VCaP (cell line): Measurements from ENCODE around the gene NUP93.

Source experiments
- H3K27ac ChIP-seq: fragments of 450-650 bp; 2 replicates; pipeline ENCODE4 v1.5.1; 2017
- TF ChIP-seq, protein P1 (sequence below): fragments of 450-650 bp; conservative IDR thresholded peaks from 2 replicates; pipeline ENCODE4 v1.5.1; 2017; ENCODE audit warnings: mild to moderate bottlenecking, moderate library complexity

The NUP93 gene

DNA sequence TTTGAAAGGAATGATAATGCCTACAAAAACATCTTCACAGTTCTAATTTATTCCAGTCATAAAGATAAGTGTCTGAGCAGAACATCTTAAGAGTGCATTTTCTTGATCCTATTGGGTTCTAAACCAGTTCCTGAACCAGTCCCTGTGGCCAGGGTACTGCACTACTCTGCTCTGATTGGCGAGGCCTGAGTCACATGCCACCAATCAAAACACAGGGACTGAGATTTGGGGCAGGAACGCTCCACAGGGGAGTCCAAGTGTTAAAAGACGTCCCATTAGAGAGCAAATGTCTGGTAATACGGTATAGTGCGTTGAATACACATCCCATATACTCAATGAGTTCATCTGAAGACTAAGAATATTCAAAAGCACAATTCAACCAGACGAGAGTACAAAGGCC, 3.0 kb upstream of the NUP93 start:
- no peak overlapping the region for H3K27ac ChIP-seq
- TF ChIP-seq, protein P1, sequence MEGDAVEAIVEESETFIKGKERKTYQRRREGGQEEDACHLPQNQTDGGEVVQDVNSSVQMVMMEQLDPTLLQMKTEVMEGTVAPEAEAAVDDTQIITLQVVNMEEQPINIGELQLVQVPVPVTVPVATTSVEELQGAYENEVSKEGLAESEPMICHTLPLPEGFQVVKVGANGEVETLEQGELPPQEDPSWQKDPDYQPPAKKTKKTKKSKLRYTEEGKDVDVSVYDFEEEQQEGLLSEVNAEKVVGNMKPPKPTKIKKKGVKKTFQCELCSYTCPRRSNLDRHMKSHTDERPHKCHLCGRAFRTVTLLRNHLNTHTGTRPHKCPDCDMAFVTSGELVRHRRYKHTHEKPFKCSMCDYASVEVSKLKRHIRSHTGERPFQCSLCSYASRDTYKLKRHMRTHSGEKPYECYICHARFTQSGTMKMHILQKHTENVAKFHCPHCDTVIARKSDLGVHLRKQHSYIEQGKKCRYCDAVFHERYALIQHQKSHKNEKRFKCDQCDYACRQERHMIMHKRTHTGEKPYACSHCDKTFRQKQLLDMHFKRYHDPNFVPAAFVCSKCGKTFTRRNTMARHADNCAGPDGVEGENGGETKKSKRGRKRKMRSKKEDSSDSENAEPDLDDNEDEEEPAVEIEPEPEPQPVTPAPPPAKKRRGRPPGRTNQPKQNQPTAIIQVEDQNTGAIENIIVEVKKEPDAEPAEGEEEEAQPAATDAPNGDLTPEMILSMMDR: no peak

DNA sequence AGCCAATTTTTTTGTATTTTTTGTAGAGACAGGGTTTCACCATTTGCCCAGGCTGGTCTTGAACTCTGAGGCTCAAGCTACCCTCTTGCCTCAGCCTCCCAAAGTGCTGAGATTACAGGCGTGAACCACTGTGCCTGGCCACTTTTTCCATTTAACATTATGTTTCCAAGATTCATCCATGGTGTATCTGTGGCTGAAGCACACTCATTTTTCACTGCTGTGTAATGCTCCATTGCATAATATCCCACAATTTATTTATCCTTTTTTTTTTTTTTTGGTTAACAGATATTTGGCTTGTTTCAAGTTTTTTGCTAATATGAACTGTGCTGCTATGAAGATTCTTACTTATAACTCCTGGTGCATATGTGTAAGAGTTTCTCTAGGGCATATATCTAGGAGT, 1.9 kb upstream of the NUP93 start:
- H3K27ac ChIP-seq: no peak overlapping the region
- TF ChIP-seq, protein P1: no peak

DNA sequence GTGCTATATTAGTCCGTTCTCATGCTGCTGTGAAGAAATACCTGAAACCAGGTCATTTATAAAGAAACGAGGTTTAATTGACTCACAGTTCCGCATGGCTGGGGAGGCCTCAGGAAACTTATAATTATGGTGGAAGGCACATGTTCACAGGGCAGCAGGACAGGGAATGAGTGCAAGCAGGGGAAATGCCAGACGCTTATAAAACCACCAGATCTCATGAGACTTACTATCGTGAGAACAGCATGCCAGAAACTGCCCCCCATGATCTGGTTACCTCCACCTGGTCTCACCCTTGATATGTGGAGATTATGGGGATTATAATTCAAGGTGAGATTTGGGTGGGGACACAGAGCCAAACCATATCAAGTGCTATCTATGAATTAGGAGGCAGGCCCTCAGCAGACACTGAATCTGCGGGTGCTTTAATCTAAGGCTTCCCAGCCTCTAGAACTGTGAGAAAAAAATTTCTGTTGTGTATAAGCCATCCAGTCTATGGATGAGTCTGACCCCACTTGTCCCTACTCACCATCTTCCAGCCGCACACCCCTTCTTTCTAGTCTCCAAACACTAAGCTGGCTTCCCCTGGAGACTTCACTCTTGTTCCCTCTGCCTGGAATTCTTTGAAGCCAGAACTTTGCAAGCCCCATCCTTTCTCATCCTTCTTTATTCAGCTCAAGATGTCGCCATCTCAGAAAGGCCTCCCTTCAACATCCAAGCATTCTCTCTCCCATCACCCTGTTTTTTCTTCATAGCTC, 772 bp upstream of the NUP93 start:
- peak overlapping the region; percentile 65 for H3K27ac ChIP-seq
- TF ChIP-seq, protein P1: no peak

DNA sequence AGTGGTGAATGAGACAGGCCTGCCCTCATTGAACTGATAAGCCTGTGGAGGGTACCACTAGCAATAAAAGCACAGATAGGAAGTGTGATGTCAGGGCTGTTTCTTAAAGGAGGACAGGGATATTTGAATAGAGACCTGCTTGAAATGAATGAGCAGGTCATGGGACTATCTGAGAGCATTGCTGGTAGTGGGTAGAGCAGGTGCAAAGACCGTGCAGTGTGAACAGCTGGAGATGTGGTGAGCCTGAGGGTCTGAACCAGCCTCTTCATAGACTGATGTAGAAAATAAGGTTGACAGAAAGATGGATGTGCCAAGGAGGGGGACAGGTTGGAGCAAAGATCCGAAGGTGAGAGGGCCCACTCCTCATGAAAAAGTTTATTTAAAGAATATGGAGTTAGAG, 2.4 kb downstream of the NUP93 start:
- H3K27ac ChIP-seq: no peak overlapping the region
- TF ChIP-seq, protein P1: no peak

DNA sequence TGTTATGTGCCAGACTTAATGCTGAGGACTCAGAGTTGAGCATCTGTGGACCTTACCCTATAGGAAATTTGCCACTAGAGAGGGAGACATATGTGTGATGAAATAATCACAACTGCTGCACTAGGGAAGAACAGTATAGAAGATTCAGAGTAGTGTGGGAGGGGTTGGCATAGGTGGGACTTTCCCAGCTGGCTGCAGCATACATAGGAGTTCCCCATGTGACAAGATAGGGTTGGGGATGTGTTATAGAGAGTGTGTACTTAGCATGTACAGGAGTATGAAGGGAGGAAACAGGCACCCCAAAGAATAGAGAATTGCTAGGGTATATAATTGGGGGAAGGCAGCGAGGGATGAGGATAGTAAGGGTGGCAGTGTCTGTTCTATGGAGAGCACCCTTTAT, 2.9 kb downstream of the NUP93 start:
- no peak overlapping the region for H3K27ac ChIP-seq
- TF ChIP-seq, protein P1: no peak

DNA sequence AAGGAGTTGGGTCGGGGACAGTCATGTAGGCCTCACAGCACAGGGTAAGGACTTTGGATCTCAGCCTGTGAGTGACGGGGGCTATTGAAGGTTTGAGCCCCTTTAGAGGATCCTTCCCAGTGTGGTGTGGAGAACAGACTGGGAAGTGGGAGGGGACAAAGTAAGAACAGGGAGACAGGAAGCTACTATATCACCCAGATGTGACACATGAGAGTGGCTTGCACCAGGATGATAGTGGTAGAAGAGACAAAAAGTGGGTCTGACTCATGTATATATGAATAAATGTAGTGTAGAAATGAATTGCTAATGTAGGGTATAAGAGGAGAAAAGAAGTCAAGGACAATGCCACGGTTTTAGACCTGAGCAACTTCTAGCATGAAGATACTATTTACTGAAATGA, 4.5 kb downstream of the NUP93 start:
- no peak overlapping the region for H3K27ac ChIP-seq

DNA sequence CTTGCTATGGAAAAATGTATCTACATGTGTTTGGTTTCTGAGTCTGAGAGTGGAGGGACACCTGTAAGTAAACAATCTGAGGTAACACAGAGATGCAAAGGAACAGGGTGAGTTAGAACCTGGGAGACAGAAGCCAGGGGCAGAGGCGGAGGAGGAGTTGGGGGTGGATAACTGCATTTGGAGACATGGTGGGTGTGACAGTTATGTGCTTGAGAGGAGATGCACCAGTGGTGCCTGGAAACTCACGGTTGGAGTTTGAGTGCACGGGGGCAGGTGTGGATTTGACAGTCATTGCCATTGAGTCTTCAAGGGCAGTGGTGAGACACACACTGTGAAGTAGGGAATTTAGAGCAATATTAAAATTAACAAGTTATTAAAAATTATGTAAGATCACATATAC, 6.5 kb downstream of the NUP93 start:
- TF ChIP-seq, protein P1: no peak
- H3K27ac ChIP-seq: no peak overlapping the region

More for the DNA sequence above, 4.5 kb downstream of the NUP93 start:
- TF ChIP-seq, protein P1: no peak
